Esophagus muscularis mucosa (tissue), 4 donors: ENCODE measurements around the gene TIRAP.

Experiments
- EP300 ChIP-seq: sonication (generic); formaldehyde crosslinking; IDR thresholded peaks from one replicate; pipeline ENCODE4 v1.6.1; 2017; ENCODE audit warnings: antibody characterized with exemption
- POLR2A ChIP-seq: fragments of 450-650 bp; IDR thresholded peaks from one replicate; pipeline ENCODE4 v1.6.1; 2017; ENCODE audit warnings: antibody characterized with exemption, moderate library complexity, mild to moderate bottlenecking, low read depth
- POLR2AphosphoS5 ChIP-seq, 2 donors: sonication (generic); formaldehyde crosslinking; IDR thresholded peaks; one replicate each; pipeline ENCODE4 v1.6.1; 2017; ENCODE audit warnings: antibody characterized with exemption in 2 of 2
- TF ChIP-seq, protein P1 (sequence below), 3 experiments: fragments of 200-600 bp in 2 of 3; fragments of 450-650 bp in 1 of 3; sonication (generic) in 2 of 3; IDR thresholded peaks; one replicate each; pipeline ENCODE4 v1.5.1; 2017 to 2019; ENCODE audit warnings: antibody characterized with exemption in 3 of 3, mild to moderate bottlenecking in 2 of 3, moderate library complexity in 1 of 3

DNA sequence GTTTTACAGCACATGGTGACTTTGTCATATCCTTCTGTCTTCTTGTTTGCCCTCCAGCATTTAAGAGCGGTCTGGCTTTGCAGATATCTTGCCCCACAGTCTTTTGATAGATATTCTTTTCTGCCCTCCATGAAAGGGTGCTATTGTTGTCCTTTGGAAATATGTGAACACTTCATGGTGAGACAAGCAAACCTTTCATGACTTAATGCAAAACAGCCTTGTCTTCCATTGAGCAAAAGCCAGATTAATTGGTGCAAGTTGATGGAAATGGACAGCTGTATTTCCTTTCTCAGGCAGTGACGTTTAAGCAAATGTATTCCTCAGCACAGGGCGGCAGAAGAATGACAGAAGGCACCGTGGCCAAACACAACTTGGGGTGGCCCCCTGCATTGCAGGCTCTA is 25.4 kb downstream of the TIRAP start:
- TF ChIP-seq POLR2AphosphoS5 (IDR thresholded peaks at IDR 0.05) = no peak
- TF ChIP-seq, protein P1, sequence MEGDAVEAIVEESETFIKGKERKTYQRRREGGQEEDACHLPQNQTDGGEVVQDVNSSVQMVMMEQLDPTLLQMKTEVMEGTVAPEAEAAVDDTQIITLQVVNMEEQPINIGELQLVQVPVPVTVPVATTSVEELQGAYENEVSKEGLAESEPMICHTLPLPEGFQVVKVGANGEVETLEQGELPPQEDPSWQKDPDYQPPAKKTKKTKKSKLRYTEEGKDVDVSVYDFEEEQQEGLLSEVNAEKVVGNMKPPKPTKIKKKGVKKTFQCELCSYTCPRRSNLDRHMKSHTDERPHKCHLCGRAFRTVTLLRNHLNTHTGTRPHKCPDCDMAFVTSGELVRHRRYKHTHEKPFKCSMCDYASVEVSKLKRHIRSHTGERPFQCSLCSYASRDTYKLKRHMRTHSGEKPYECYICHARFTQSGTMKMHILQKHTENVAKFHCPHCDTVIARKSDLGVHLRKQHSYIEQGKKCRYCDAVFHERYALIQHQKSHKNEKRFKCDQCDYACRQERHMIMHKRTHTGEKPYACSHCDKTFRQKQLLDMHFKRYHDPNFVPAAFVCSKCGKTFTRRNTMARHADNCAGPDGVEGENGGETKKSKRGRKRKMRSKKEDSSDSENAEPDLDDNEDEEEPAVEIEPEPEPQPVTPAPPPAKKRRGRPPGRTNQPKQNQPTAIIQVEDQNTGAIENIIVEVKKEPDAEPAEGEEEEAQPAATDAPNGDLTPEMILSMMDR (IDR thresholded peaks at IDR 0.05) = no peak
- TF ChIP-seq EP300 = no peak
- TF ChIP-seq POLR2A = no peak
